B cell (primary cell): Measurements from ENCODE around the gene KCTD7. TPM values are rescaled to one million over a fixed set of nuclear protein-coding genes. Genes with fewer than 3 reads are reported as not detected.
"Not testable (repeated sequence)": the region's sequence is repeated elsewhere in the genome, so short reads cannot be mapped to it uniquely, and the experiment has no call there.

Source experiments
- ATAC-seq: fragments of 200-7000 bp; cut with Tn5 transposase; one replicate; pipeline ENCODE4 v1.10.0; 2021; ENCODE audit warnings: low read depth, mild to moderate bottlenecking, moderate number of reproducible peaks, moderate library complexity
- CTCF ChIA-PET: fragments of 350-600 bp; sonication (Branson Sonifier 250); formaldehyde crosslinking; loops from one replicate; lab custom pipeline; 2021; ENCODE audit warnings: antibody characterized with exemption, inconsistent platforms; lab: Charles Lee
- POLR2A ChIA-PET: fragments of 350-600 bp; sonication (Branson Sonifier 250); formaldehyde crosslinking; loops from one replicate; lab custom pipeline; 2021; ENCODE audit warnings: antibody characterized with exemption; lab: Charles Lee
- DNase-seq: peaks from one replicate; pipeline ENCODE4 v3.0.0; 2013
- H2AFZ ChIP-seq: 2 replicates; pipeline ENCODE4 v1.6.1; 2012; ENCODE audit warnings: mild to moderate bottlenecking, low read depth, low read length; ENCODE audit not compliant: insufficient read depth, poor library complexity, severe bottlenecking
- H3K27ac ChIP-seq, 2 donors: 1 replicate in 1 of 2; 2 replicates in 1 of 2; pipeline ENCODE4 v1.5.1; 2012 to 2013; ENCODE audit warnings: low read length in 2 of 2, mild to moderate bottlenecking in 2 of 2, moderate library complexity in 1 of 2
- H3K27me3 ChIP-seq, 4 experiments: fragments of 200-600 bp in 1 of 4; sonication (generic) in 1 of 4; replicated peaks in 1 of 4; 1 replicate in 2 of 4; 2 replicates in 2 of 4; pipeline versions ENCODE4 v1.6.1 to v1.7.0; 2013 to 2016; ENCODE audit warnings: low read length in 3 of 4, mild to moderate bottlenecking in 2 of 4, mixed read lengths in 1 of 4, moderate library complexity in 1 of 4; ENCODE audit not compliant: insufficient read depth in 4 of 4, control insufficient read depth in 3 of 4; ENCODE audit errors: control extremely low read depth in 1 of 4
- H3K36me3 ChIP-seq, 2 experiments: replicated peaks in 1 of 2; 1 replicate in 1 of 2; 2 replicates in 1 of 2; pipeline versions ENCODE4 v1.6.1 to v1.7.1; 2013; ENCODE audit warnings: low read length in 1 of 2; ENCODE audit not compliant: insufficient read depth in 2 of 2, control insufficient read depth in 1 of 2; ENCODE audit errors: control extremely low read depth in 1 of 2, extremely low read depth in 1 of 2
- H3K4me1 ChIP-seq, 2 donors: fragments of 200-600 bp in 1 of 2; sonication (generic) in 1 of 2; 1 replicate in 1 of 2; 2 replicates in 1 of 2; pipeline versions ENCODE4 v1.5.1 to v1.6.1; 2013 to 2017; ENCODE audit warnings: low read length in 2 of 2; ENCODE audit not compliant: control insufficient read depth in 2 of 2, insufficient read depth in 2 of 2
- H3K4me2 ChIP-seq: replicated peaks from 2 replicates; pipeline ENCODE3; 2012; ENCODE audit warnings: mild to moderate bottlenecking, low read depth, low read length; ENCODE audit not compliant: poor library complexity, severe bottlenecking
- H3K4me3 ChIP-seq, 5 experiments: fragments of 200-600 bp in 1 of 5; sonication (generic) in 1 of 5; 1 replicate in 3 of 5; 2 replicates in 2 of 5; pipeline versions ENCODE4 v1.5.1 to v1.7.0; 2011 to 2016; ENCODE audit warnings: low read length in 4 of 5, mild to moderate bottlenecking in 4 of 5, low read depth in 2 of 5, control low read depth in 1 of 5, moderate library complexity in 1 of 5; ENCODE audit not compliant: insufficient read depth in 1 of 5; ENCODE audit errors: control extremely low read depth in 1 of 5, extremely low read depth in 1 of 5
- H3K79me2 ChIP-seq: fragments of 200-600 bp; sonication (generic); one replicate; pipeline ENCODE4 v1.6.0; 2016; ENCODE audit warnings: low read length; ENCODE audit not compliant: control insufficient read depth, insufficient read depth
- H3K9ac ChIP-seq: fragments of 200-600 bp; sonication (generic); 2 replicates; pipeline ENCODE4 v1.6.1; 2017; ENCODE audit warnings: mild to moderate bottlenecking, low read length, moderate library complexity
- H3K9me3 ChIP-seq, 3 donors: one replicate each; pipeline versions ENCODE4 v1.6.1 to v1.7.1; 2013; ENCODE audit warnings: low read length in 2 of 3; ENCODE audit not compliant: control insufficient read depth in 2 of 3, insufficient read depth in 1 of 3; ENCODE audit errors: control extremely low read depth in 1 of 3
- H4K20me1 ChIP-seq: 2 replicates; pipeline ENCODE4 v1.6.0; 2012; ENCODE audit warnings: mild to moderate bottlenecking, low read length; ENCODE audit not compliant: insufficient read depth, control insufficient read depth, poor library complexity, severe bottlenecking
- H3K27ac Mint-ChIP-seq: one replicate; pipeline ENCODE4 v1.8.0; 2021; ENCODE audit warnings: mixed read lengths
- H3K27me3 Mint-ChIP-seq: one replicate; pipeline ENCODE4 v1.8.0; 2021; ENCODE audit warnings: mixed read lengths
- H3K4me1 Mint-ChIP-seq: one replicate; pipeline ENCODE4 v1.8.0; 2021; ENCODE audit warnings: mixed read lengths
- H3K4me3 Mint-ChIP-seq: one replicate; pipeline ENCODE4 v1.8.0; 2021; ENCODE audit warnings: mixed read lengths
- H3K9me3 Mint-ChIP-seq: one replicate; pipeline ENCODE4 v1.8.0; 2022; ENCODE audit warnings: mixed read lengths; ENCODE audit not compliant: insufficient read depth
- CTCF ChIP-seq: fragments of 200-600 bp; IDR thresholded peaks from one replicate; pipeline ENCODE4 v1.8.0; 2022; ENCODE audit warnings: antibody characterized with exemption, mild to moderate bottlenecking
- EZH2 ChIP-seq: IDR thresholded peaks from 2 replicates; pipeline ENCODE4 v1.6.1; 2012; ENCODE audit warnings: borderline replicate concordance, low read depth, mild to moderate bottlenecking, moderate library complexity, low read length; ENCODE audit not compliant: insufficient read depth, poor library complexity, severe bottlenecking
- WGBS: methylation state at CpG from one replicate; pipeline ENCODE4 v1.1.5; 2013; ENCODE audit warnings: missing lambda C conversion rate; ENCODE audit not compliant: insufficient coverage; 5-methylcytosine and 5-hydroxymethylcytosine counted together
- intact Hi-C: fragments of 100-400 bp; cut with micrococcal nuclease; formaldehyde crosslinking; loops from one replicate; pipeline ENCODE4 v1.10.0; 2022
- polyA plus RNA-seq: library from polyadenylated mRNA; depleted of rRNA; stranded (reverse); fragments of >200 nt; gene quantifications from 2 replicates; pipeline ENCODE4 v1.2.3, GENCODE V29; 2012
- total RNA-seq, 2 donors: library from RNA; stranded (reverse); fragments of 120-200 nt in 1 of 2; gene quantifications; 1 replicate in 1 of 2; 2 replicates in 1 of 2; pipeline versions ENCODE4 v1.2.3 to v1.2.4, GENCODE V29; 2013 to 2022

Gene KCTD7
- total and polyA plus RNA-seq, 2 donors (not counting 1 experiment from before 2014, with no cell fraction given) = 44.4 to 48.2 TPM

GRCh38 chr7:66631471-66631870 is 2.8 kb downstream of the KCTD7 start:
- Histone ChIP-seq H3K27me3 (no peaks in the 10 kb centered on the region), H3K4me1 (peaks cover 42 to 59% of the 10 kb centered on the region in 2 donors), H3K27ac (peak overlapping the region; percentile 15 to 63), H2AFZ (no peak overlapping the region), H4K20me1 (peaks cover 14% of the 10 kb centered on the region), H3K4me2 (peak overlapping the region; percentile 83), H3K4me3 (peak overlapping the region in 2 of 5 experiments; percentile 1 to 17), H3K9ac (peak overlapping the region; percentile 20), H3K36me3 (peaks cover 0 to 18% of the 10 kb centered on the region in 2 experiments), H3K79me2 (peaks cover 36% of the 10 kb centered on the region), H3K9me3 (no peaks in the 10 kb centered on the region)
- Mint-ChIP-seq H3K9me3 (no peaks in the 10 kb centered on the region), H3K27ac (peak overlapping the region; percentile 57), H3K4me1 (peaks cover 54% of the 10 kb centered on the region), H3K4me3 (peak overlapping the region; percentile 62), H3K27me3 (no peaks in the 10 kb centered on the region)
- TF ChIP-seq CTCF (no peak), EZH2 (no peak)
- intact Hi-C loops = no loop called here
- WGBS = 0% methylated on average over 3 of the region's 6 CpGs
- ATAC-seq (no peak), DNase-seq (no peak)
- ChIA-PET CTCF (interaction anchor here (0.8 to 1.3 kb wide), 3 partner anchors 17 to 134 kb away, joined by 3 to 5 read pairs (median 3); no protein-coding TSS in a partner anchor), POLR2A (interaction anchor here (0.7 kb wide), 2 partner anchors 77 to 213 kb away, joined by 3 to 4 read pairs; no protein-coding TSS in a partner anchor)

DNA sequence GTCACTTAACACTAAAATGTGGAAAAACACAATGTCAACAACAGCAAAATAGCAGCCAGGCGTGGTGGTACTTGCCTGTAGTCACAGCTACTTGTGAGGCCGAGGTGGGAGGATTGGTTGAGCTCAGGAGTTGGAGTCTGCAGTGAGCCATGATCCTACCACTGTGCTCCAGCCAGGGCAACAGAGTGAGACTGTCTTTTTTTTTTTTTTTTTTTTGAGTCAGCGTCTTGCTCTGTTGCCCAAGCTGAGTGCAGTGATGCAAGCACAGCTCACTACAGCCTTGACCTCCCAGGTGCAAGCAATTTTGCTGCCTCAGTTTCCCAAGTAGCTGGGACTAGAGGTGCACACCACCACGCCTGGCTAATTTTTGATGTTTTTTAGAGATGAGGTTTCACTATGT is 6.1 kb downstream of the KCTD7 start:
- no peak overlapping the region for H3K4me3 ChIP-seq
- intact Hi-C loops = no loop called here
- WGBS = 92% methylated on average over 2 of the region's 4 CpGs
- Mint-ChIP-seq H3K9me3 (no peaks in the 10 kb centered on the region), H3K4me3 (no peak overlapping the region), H3K27ac (peak overlapping the region; percentile 61), H3K27me3 (no peaks in the 10 kb centered on the region), H3K4me1 (peaks cover 37% of the 10 kb centered on the region)
- ChIA-PET CTCF (interaction anchor here (0.7 kb wide), 2 partner anchors 106 to 386 kb away, joined by 3 read pairs; partner anchors contain the start of gene RABGEF1), POLR2A (interaction anchor here (0.6 to 0.7 kb wide), 2 partner anchors 18 to 219 kb away, joined by 3 read pairs; no protein-coding TSS in a partner anchor)
- H2AFZ ChIP-seq = no peak overlapping the region
- ATAC-seq (no peak), DNase-seq (no peak)
- H3K9me3 ChIP-seq = no peaks in the 10 kb centered on the region
- TF ChIP-seq EZH2 = no peak
- no peak for TF ChIP-seq CTCF
- peak overlapping the region in 1 of 2 donors; percentile 26 for H3K27ac ChIP-seq
- H3K4me1 ChIP-seq = peaks cover 27 to 46% of the 10 kb centered on the region in 2 donors
- H3K9ac ChIP-seq = no peak overlapping the region
- H4K20me1 ChIP-seq = peaks cover 15% of the 10 kb centered on the region
- no peak overlapping the region for H3K4me2 ChIP-seq
- H3K36me3 ChIP-seq = peaks cover 4 to 47% of the 10 kb centered on the region in 2 experiments
- no peaks in the 10 kb centered on the region for H3K27me3 ChIP-seq
- peaks cover 42% of the 10 kb centered on the region for H3K79me2 ChIP-seq

- H3K4me2 ChIP-seq, H2AFZ ChIP-seq, H3K9ac ChIP-seq, H3K9me3 Mint-ChIP-seq, intact Hi-C loops, H3K27ac ChIP-seq, DNase-seq, H3K9me3 ChIP-seq, H3K27me3 Mint-ChIP-seq, H3K27me3 ChIP-seq, H3K4me3 ChIP-seq: not testable (repeated sequence)
- Mint-ChIP-seq H3K4me3 (peak overlapping the region; percentile 19), H3K4me1 (peaks cover 31% of the 10 kb centered on the region), H3K27ac (peak overlapping the region; percentile 61)
- peak; percentile 21 for ATAC-seq
- CTCF ChIA-PET = interaction anchor here (0.7 to 0.8 kb wide), 2 partner anchors 19 to 105 kb away, joined by 3 read pairs; partner anchors contain the start of gene RABGEF1
- WGBS = no CpG with 5 or more reads among the region's 4 CpGs
- Histone ChIP-seq H3K79me2 (peaks cover 40% of the 10 kb centered on the region), H3K4me1 (peaks cover 21 to 40% of the 10 kb centered on the region in 2 donors), H3K36me3 (peaks cover 4 to 53% of the 10 kb centered on the region in 2 experiments), H4K20me1 (peaks cover 12% of the 10 kb centered on the region)
- POLR2A ChIA-PET = interaction anchor here (0.6 to 0.7 kb wide), 2 partner anchors 18 to 218 kb away, joined by 3 read pairs; no protein-coding TSS in a partner anchor
Measured at GRCh38 chr7:66635322-66635981, 6.8 kb downstream of the KCTD7 start.
